Stimulated activated CD4-positive, alpha-beta T cell treated with anti-CD3 and anti-CD28 coated beads, Interleukin-12 subunit alpha, Interleukin-12 subunit beta, amount 100 ng/mL, for 4 hours (primary cell): Measurements from ENCODE around the gene SYT13.
A peak's percentile ranks its signal among the peaks of the same experiment; 100 is the strongest.

Source experiments
- DNase-seq: peaks from one replicate; pipeline ENCODE4 v3.0.0-alpha.2; 2020

Gene SYT13

DNA sequence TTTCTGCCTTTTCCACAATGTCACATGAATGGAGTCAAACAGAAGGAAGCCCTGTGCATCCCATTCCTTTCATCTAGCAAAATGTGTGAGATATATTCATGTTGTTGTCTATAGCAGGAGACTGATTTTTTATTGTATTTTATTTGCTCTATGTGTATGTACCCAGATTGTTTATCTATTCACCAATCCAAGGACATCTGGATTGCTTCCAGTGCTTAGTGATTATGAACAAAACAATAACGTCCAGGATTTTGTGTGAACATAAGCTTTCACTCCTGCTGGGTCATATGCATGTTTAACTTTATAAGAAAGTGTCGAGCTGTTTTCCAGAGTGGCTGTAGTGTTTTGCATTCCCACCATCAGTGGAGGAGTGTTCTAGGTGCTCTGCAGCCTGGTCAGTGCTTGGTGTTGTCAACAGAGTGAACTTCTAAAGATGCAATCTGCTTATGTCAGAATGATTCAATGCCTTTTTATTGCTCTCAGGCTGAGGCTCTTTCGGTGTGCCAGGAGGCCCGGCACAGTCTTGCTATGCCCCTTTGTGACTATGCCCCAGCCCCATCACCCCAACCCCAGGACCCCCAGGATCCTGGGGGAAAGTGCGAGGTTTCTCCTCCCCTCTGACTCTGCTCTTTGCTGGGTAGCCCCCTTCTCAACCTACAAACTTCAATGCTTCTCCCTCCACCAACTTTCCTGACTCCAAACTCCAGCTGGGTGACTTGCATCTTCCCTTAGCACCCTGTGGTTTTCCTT lies 19.9 kb upstream of the SYT13 start:
- DNase-seq, result no peak

- DNase-seq, result no peak
These were observed 18.8 kb upstream of the SYT13 start for GRCh38 chr11:45304992-45305335.

DNA sequence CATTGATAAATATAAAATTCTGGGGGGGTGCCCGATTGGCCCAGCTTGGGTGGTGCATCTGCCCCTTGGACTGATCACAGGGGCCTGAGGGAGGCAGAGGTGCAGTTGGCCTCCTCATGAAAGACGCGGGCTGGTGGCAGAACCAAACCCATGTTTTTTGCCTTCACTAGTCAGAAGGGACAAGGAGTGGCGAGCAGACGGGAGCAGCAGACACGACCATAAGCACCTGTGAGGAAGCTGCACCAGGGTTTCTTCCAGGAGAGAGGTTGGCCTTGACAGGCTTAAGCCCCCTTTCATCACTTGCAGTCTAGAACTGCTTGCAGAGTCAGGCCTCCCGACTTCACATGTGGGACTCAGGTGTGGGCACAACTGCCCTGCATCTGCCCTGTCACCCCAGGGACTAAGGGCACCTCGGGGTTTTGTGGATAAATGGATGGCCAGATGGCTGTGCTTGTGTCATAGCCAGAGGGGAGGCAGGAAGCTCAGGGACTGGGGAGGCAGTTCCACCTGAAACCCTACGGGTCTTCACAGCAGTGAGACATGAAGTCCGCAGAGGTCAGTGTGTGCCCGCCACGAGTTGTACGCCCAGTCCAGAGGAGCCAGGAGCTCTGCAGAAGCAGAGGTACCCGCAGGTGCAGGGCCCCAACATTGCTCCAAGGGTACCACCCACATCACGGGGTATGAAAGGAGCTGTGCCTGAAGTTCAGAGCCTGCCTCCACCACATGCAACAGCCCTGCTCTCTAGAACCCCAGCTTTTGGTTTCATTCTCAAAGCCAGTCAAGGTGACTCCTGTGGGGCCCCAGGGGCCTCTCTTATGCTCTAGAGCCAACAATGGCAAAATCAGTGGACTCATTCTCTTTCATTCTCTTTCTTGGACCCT lies 18.2 kb upstream of the SYT13 start:
- DNase-seq, result no peak

- DNase-seq, result no peak
These were observed 17.2 kb upstream of the SYT13 start for GRCh38 chr11:45303316-45303715.

GRCh38 chr11:45301537-45302246 lies 15.6 kb upstream of the SYT13 start:
- no peak for DNase-seq

- DNase-seq, result no peak
These were observed 14.6 kb upstream of the SYT13 start for GRCh38 chr11:45300715-45301114.

GRCh38 chr11:45298718-45299117 lies 12.6 kb upstream of the SYT13 start:
- no peak for DNase-seq

GRCh38 chr11:45296075-45296474 lies 9.9 kb upstream of the SYT13 start:
- no peak for DNase-seq

DNA sequence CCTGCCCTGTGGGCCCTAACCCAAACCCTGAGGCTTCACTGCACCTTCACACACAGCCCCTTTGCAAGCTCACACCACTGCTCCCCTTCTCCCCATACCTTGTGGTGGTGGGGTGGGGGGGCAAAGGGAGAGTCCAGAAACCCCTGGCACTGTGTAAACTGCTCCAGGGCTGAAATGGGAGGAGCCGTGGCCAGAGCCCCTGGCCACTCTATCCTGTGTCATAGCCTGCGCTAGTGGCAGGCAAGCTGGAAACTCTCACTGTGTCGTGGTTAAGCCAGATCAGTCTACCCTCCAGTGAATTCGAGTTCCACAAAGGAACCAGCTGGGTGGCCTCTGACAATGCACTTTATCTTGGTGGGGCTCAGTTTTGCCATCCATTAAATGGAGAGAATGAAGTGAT lies 8.4 kb upstream of the SYT13 start:
- no peak for DNase-seq

GRCh38 chr11:45293566-45294192 lies 7.5 kb upstream of the SYT13 start:
- peak; percentile 49 for DNase-seq

- DNase-seq, result no peak
These were observed 4.4 kb upstream of the SYT13 start for GRCh38 chr11:45290586-45290985.

- no peak for DNase-seq
These were observed 3.2 kb upstream of the SYT13 start for GRCh38 chr11:45289369-45289768.

DNA sequence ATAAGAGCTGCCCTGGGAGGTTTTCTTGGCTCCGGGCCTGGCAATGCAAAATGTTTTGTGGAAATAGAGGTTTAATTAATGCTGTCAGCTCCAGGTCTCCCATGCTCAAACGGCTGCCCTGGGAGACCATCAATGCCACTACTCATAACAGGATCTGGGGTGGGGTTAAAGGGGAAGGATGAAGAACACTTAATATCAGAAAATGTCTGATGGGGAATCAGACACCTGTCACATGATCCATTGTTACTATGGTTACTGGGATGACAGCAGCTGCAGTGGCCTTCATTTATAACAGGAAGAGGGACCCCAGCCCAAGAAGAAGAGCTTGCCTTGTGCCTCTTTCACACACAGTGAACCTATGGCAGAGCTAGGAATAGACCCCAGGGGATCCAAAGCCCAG lies 2.2 kb upstream of the SYT13 start:
- no peak for DNase-seq

- DNase-seq, result no peak
These were observed 1.3 kb upstream of the SYT13 start for GRCh38 chr11:45287316-45287903.

- no peak for DNase-seq
These were observed 802 bp downstream of the SYT13 start for GRCh38 chr11:45285250-45285828.

DNA sequence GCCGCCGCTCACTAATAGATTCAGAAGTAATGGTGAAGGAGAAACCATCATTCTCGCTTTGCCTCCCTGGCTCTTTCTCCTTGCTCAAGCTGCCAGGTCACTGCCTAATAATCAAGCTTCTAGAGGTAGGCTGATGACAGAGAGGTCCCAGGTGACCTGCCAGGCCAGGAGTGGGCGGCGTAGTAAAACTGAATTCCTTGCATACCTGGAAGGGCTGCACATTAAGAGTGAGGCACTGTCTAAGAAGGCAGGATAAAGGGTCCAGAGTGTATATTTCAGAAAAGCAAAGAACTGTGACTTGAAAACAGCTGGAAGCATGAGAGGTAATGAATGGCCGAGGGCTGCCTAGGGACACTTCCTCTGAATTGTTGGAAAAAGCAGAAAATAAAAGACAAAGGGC lies 4.1 kb downstream of the SYT13 start:
- no peak for DNase-seq

DNA sequence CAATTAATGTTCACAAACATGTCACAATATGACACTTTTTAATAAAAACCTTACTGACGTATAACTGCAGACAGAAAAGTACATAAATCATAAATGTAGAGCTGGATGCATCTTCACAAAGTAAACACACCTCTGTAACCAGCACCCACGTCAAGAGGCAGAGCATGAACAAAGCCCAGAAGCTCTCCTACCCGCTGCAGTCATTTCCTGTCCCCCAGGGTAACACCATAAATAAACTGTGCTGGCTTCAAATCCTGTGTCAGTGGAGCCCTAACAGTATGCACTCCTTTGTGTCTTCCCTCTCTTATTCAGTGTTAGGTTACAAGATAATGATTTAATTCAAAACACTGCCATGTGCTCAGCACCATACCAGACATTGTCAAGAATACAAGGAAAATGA lies 5.7 kb downstream of the SYT13 start:
- DNase-seq, result no peak

- no peak for DNase-seq
These were observed 6.5 kb downstream of the SYT13 start for GRCh38 chr11:45279645-45280044.

DNA sequence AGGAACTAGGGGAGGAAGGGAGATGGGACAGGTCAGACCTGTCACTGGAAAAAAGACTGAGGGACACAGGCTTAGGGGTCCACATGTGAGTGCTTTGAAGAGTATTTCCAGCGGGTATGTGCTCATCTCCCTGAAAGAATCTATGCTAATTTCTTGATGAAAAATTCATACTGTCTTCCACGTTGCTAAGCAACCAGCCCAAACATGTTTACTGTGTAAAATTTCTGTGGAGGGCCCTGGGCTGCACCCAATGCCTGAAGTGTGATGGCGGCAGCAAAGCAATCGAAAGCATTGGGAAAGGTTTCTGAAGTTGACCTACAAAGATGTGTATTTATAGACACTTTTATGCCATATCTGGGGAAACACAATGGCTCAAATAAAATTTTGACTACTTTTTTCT lies 7.4 kb downstream of the SYT13 start:
- DNase-seq, result no peak

- no peak for DNase-seq
These were observed 10.3 kb downstream of the SYT13 start for GRCh38 chr11:45275828-45276227.

DNA sequence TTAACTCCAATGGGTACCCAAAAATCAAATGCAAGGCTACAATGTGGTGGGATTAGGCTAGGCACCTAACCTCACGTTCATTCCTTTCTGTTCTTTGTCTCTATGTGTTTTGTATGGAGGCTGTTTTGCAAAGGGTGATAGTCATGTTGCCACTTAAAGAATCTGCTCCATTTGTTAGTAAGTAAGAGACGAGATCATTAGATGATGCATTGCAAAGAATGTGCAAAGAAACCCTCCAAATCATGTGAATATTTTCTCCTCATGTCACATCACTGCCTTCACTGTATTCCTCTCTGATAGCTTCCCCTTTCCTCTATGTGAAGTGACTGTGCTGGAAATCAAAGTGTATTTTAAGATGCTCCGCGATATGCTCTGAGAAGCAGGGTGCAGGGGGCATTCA lies 11.9 kb downstream of the SYT13 start:
- no peak for DNase-seq

DNA sequence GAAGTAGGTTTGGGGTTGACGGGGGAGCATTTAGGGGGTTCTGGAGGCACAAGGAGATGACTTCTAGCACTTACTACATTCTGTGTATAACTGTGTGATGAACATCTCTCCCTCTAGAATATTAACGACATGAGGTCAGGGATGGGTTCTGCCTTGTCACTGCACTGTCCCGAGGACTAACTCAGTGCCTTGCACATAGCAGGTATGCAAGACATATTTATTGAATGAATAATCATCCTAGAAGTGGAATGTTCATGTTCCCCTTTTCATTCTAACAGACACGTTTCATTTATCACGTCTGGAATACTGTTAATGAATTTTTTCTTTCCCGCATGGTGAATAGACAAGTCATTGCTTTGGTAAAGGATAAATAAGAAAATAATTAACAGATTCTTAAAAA lies 12.6 kb downstream of the SYT13 start:
- no peak for DNase-seq

DNA sequence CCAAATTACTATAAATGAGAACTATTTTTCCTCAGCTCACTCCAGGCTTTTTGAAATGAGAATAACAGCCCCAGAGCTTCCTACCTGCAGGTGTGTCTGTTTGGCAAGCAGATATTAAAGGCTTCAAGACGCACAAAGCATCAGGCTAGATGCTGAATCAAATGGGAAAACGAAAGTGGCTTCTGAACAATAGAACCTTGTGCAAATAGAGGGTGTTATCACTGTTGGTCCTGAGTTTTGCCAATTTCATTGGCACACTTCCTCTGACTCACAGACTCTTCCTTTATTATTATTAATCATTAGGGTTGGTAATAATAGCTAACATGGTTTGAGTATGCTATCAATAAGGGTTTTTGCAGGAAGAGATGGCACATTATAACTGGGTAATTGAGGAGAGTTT lies 13.4 kb downstream of the SYT13 start:
- no peak for DNase-seq
